Hepatic stellate cell (primary cell): Measurements from ENCODE around the gene CENPQ.

Experiments
- DNase-seq: peaks from one replicate; pipeline ENCODE4 v3.0.0; 2011; ENCODE audit warnings: low spot score

The CENPQ gene

DNA sequence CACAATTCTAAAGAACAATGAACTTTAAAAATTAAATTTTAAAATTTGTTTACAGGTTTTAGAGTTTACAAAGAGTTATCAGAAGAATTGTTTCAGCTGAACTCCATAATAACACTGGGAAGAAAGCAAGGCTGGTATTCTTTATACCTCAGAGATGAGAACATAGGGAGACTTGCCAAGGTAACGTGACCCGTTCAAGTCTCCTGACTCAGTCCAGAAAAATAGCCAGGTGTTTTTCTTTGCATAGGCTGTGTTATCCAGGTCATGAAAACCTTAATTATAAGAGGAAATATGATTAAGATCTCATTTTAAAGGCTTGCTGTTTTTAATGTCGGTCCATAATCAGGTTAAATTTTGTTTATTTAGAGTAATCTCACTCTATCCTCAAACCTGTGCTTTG is 78.8 kb downstream of the CENPQ start:
- DNase-seq, result no peak
